NCI-H1694 treated with DMSO at 0.1 percent for 48 hours (cell line): Measurements from ENCODE around the gene BRWD1.
A peak's percentile ranks its signal among the peaks of the same experiment; 100 is the strongest.
"Not testable (repeated sequence)": the region's sequence is repeated elsewhere in the genome, so short reads cannot be mapped to it uniquely, and the experiment has no call there.

Experiments
- DNase-seq: peaks from one replicate; lab custom pipeline; 2025; lab: John Stamatoyannopoulos, UW

BRWD1 gene

GRCh38 chr21:39282911-39283310, 30.5 kb downstream of the BRWD1 start:
- DNase-seq, result no peak

GRCh38 chr21:39281853-39282252, 31.6 kb downstream of the BRWD1 start:
- DNase-seq, result no peak

- DNase-seq, result no peak
Observed at GRCh38 chr21:39281207-39281606, 32.2 kb downstream of the BRWD1 start.

- DNase-seq, result no peak
Observed at GRCh38 chr21:39269620-39270019, 43.8 kb downstream of the BRWD1 start.

GRCh38 chr21:39265603-39266002, 47.8 kb downstream of the BRWD1 start:
- DNase-seq, result no peak

GRCh38 chr21:39263372-39263771, 50.1 kb downstream of the BRWD1 start:
- DNase-seq, result no peak

GRCh38 chr21:39258207-39258606, 55.2 kb downstream of the BRWD1 start:
- no peak for DNase-seq

GRCh38 chr21:39251326-39251725, 62.1 kb downstream of the BRWD1 start:
- no peak for DNase-seq

- no peak for DNase-seq
Observed at GRCh38 chr21:39238275-39238674, 75.2 kb downstream of the BRWD1 start.

GRCh38 chr21:39232861-39233291, 80.6 kb downstream of the BRWD1 start:
- DNase-seq, result no peak

GRCh38 chr21:39224930-39225329, 88.5 kb downstream of the BRWD1 start:
- DNase-seq, result no peak

- DNase-seq, result no peak
Observed at GRCh38 chr21:39221997-39222486, 91.4 kb downstream of the BRWD1 start.

- DNase-seq, result no peak
Observed at GRCh38 chr21:39221282-39221996, 92.0 kb downstream of the BRWD1 start.

- DNase-seq, result not testable (repeated sequence)
Observed at GRCh38 chr21:39220875-39221274, 92.6 kb downstream of the BRWD1 start.

GRCh38 chr21:39220150-39220549, 93.3 kb downstream of the BRWD1 start:
- no peak for DNase-seq

GRCh38 chr21:39218082-39218409, 95.4 kb downstream of the BRWD1 start:
- DNase-seq, result no peak

- peak; percentile 94 for DNase-seq
Observed at GRCh38 chr21:39217356-39218081, 95.9 kb downstream of the BRWD1 start.

GRCh38 chr21:39216290-39216689, 97.1 kb downstream of the BRWD1 start:
- no peak for DNase-seq

GRCh38 chr21:39215078-39215477, 98.4 kb downstream of the BRWD1 start:
- DNase-seq, result no peak

GRCh38 chr21:39209334-39209688, 104.1 kb downstream of the BRWD1 start:
- no peak for DNase-seq

GRCh38 chr21:39208624-39209333, 104.7 kb downstream of the BRWD1 start:
- no peak for DNase-seq

- no peak for DNase-seq
Observed at GRCh38 chr21:39204134-39204533, 109.3 kb downstream of the BRWD1 start.

GRCh38 chr21:39198800-39199199, 114.6 kb downstream of the BRWD1 start:
- DNase-seq, result no peak
